ENCODE measurements around the gene GOLGA8S.
"Not testable (repeated sequence)": the region's sequence is repeated elsewhere in the genome, so short reads cannot be mapped to it uniquely, and the experiment has no call there.

The GOLGA8S gene

GRCh38 chr15:23401627-23402026, 47.1 kb downstream of the GOLGA8S start:
- no peak overlapping the region for H3K4me3 ChIP-seq (ENCODE audit: control insufficient read depth, low read depth, low read length)
- no peak for DNase-seq (ENCODE audit: low read depth)
- no peak for TF ChIP-seq CTCF (conservative IDR thresholded peaks at IDR 0.05; ENCODE audit: control insufficient read depth, insufficient read depth, low read depth, low read length)

DNA sequence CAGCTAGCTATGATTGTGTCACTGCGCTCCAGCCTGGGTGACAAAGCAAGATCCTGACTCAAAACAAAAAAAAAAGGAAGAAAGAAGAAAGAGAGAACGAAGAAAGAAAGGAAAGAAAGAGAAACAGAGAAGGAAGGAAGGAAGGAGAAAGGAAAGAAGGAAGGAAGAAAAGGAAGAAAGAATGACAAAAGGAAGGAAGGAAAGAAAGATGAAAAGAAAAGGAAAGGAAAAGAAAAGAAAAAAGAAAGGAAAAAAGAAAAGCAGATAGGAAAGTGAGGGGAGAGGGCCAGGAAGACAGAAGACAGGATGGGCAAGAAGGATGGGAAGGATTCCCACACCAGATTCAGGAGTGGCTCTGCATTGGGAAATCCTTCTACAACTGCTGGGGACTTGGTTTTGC, 47.6 kb downstream of the GOLGA8S start:
- H3K4me3 ChIP-seq (ENCODE audit: control insufficient read depth, low read depth, low read length) = no peak overlapping the region
- no peak for TF ChIP-seq CTCF (conservative IDR thresholded peaks at IDR 0.05; ENCODE audit: control insufficient read depth, insufficient read depth, low read depth, low read length)
- DNase-seq (ENCODE audit: low read depth) = no peak

- no peak for DNase-seq (ENCODE audit: low read depth)
- H3K4me3 ChIP-seq (ENCODE audit: control insufficient read depth, low read depth, low read length) = no peak overlapping the region
- TF ChIP-seq CTCF (conservative IDR thresholded peaks at IDR 0.05; ENCODE audit: control insufficient read depth, insufficient read depth, low read depth, low read length) = no peak
Measured at GRCh38 chr15:23402544-23402943, 48.0 kb downstream of the GOLGA8S start.

DNA sequence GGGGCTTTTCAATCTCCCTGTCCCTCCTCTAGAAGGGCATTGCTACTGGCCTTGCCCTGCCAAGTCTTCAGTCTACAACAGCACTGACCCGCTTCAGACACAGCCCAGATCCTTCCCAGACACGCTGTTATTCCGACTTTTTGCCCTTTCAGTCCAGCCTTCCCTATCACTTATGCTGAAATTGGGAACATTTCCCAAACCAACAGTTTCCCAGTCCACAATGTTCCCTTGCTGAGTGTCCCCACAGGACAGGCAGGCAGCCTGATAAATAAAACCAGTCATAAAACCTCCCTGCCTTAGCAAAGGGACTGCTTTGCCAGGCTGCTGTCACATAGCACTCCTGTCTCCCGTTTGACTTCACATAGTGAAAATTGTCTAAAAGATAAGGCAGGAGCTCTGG, 49.0 kb downstream of the GOLGA8S start:
- no peak for TF ChIP-seq CTCF (conservative IDR thresholded peaks at IDR 0.05; ENCODE audit: control insufficient read depth, insufficient read depth, low read depth, low read length)
- DNase-seq (ENCODE audit: low read depth) = no peak

DNA sequence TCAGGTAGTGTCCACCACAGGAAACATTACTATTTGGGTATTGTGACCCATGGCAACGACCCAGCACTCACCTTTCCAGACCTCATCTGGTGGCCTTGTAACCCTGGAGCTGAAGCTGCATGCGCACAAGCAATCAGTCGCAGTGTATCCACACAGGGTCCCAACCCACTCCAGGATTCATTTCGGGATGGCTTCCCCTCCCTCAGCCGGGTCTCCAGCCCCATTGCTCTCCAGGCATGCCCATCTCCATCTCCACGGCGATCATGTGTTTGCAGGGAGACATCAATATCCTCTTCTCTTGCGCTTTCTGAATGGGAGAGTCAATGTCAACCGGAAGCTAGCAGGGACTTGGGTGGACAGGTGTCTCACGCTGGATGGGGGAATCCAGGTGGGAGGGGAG, 57.3 kb downstream of the GOLGA8S start:
- no peak for DNase-seq (ENCODE audit: low read depth)
- H3K4me3 ChIP-seq (ENCODE audit: control insufficient read depth, low read depth, low read length) = no peak overlapping the region
- no peak for TF ChIP-seq CTCF (conservative IDR thresholded peaks at IDR 0.05; ENCODE audit: control insufficient read depth, insufficient read depth, low read depth, low read length)

More for the DNA sequence above, 49.0 kb downstream of the GOLGA8S start:
- H3K4me3 ChIP-seq (ENCODE audit: control insufficient read depth, low read depth, low read length) = no peak overlapping the region

DNA sequence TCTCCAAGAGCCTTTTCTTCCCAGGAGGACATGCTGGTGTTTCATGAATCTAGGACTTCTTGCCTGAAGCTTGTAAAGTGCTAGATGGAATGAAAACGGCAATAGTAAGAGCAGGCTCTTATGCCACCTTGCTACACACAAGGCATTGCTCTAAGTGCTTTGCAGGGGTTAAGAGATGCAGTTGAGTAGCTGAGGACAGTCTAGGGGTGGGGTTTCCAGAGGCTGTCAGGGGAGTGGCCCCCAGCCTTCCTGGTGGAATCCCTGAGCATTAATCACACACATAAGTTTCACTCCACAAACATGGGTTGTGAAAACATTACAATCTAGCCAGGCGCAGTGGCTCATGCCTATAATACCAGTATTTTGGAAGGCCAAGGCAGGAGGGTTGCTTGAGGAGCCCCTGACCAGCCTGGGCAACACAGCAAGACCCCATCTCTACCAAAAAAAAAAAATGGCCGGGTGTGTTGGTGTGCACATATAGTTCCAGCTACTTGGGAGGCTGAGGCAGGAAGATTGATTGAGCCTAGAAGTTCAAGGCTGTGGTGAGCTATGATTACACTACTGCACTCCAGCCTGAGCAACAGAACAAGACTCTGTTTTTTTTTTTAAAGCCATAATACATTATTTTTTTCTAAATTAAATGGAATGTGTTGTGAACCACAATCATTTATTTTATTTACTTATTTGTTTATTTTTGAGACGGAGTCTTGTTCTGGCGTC, 58.5 kb downstream of the GOLGA8S start:
- H3K4me3 ChIP-seq (ENCODE audit: control insufficient read depth, low read depth, low read length); DNase-seq (ENCODE audit: low read depth): not testable (repeated sequence)

All from fibroblast of mammary gland (primary cell).